Fibroblast of pulmonary artery (primary cell): ENCODE measurements around the gene CLDN5.

Experiments used
- DNase-seq: peaks from one replicate; pipeline ENCODE4 v3.0.0-alpha.2; 2010; ENCODE audit warnings: low read depth
- H3K4me3 ChIP-seq: replicated peaks from 2 replicates; pipeline ENCODE4 v1.5.1; 2011; ENCODE audit warnings: low read depth, mild to moderate bottlenecking, control low read depth, low read length, moderate library complexity
- TF ChIP-seq, protein P1 (sequence below): IDR thresholded peaks from 2 replicates; pipeline ENCODE4 v1.5.1; 2011; ENCODE audit warnings: mild to moderate bottlenecking, control low read depth, low read length, inconsistent platforms; ENCODE audit errors: missing control alignments

The CLDN5 gene

DNA sequence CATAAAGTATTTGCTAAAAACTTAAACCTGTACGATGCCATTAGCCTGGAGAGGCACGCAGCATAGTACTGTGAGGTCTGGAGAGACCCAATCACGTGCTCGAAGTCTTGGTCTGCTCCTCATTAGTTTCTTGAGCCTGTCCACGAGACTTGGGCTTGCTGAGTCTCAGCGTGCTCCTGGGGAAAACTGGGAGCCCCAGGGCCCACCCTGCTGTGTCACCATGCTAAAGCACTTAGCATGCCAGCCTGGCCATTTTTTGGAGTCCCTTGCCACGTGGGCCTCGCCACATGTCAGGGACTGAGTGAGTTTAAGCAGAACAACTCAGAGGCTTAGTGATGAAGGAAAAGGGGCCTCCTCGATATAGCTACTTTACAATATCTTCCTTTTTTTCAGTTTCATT lies 41.9 kb downstream of the CLDN5 start:
- no peak for DNase-seq

DNA sequence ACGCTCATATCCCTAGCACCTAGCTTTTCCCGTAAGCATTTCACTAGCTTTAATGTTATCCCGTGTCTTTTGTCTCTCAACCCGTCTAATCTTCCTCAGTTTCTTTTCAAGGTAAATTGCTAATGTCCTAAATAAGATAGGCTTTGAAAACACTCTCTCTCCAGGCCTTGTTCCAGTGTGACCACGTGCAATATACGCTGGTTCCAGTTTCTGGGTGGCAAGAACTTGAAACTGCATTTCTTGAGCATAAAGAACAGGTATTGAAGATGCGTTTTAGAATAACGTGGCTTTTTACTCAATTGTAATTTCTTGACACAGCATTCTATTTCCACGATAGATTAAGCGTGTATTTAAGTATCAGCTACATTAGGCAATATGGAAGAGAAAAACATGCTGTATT lies 43.4 kb downstream of the CLDN5 start:
- DNase-seq, result no peak
- TF ChIP-seq, protein P1, sequence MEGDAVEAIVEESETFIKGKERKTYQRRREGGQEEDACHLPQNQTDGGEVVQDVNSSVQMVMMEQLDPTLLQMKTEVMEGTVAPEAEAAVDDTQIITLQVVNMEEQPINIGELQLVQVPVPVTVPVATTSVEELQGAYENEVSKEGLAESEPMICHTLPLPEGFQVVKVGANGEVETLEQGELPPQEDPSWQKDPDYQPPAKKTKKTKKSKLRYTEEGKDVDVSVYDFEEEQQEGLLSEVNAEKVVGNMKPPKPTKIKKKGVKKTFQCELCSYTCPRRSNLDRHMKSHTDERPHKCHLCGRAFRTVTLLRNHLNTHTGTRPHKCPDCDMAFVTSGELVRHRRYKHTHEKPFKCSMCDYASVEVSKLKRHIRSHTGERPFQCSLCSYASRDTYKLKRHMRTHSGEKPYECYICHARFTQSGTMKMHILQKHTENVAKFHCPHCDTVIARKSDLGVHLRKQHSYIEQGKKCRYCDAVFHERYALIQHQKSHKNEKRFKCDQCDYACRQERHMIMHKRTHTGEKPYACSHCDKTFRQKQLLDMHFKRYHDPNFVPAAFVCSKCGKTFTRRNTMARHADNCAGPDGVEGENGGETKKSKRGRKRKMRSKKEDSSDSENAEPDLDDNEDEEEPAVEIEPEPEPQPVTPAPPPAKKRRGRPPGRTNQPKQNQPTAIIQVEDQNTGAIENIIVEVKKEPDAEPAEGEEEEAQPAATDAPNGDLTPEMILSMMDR, result no peak
- H3K4me3 ChIP-seq, result no peak overlapping the region

More for the DNA sequence above, 41.9 kb downstream of the CLDN5 start:
- TF ChIP-seq, protein P1, result no peak
- no peak overlapping the region for H3K4me3 ChIP-seq

DNA sequence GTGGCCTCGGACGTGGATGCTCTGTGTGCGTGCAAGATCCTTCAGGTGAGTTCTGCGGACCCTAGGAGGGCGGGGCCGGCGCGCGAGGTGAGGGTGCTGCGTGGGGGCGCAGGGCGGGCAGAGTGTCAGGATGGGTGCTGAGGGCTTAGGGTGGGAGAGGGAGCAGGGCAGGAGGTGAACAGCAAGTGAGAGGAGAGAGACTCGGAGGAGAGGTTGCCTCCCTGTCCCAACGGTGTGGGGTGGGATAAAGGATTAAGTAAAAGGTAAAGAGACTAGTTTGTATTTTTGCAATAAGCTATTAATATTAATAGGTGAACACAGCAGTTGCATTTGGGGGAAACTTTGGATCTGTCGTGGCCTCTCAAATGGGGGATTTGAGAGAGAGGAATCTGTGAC lies 44.0 kb downstream of the CLDN5 start:
- peak overlapping the region; percentile 93 for H3K4me3 ChIP-seq
- TF ChIP-seq, protein P1, result no peak
- no peak for DNase-seq

DNA sequence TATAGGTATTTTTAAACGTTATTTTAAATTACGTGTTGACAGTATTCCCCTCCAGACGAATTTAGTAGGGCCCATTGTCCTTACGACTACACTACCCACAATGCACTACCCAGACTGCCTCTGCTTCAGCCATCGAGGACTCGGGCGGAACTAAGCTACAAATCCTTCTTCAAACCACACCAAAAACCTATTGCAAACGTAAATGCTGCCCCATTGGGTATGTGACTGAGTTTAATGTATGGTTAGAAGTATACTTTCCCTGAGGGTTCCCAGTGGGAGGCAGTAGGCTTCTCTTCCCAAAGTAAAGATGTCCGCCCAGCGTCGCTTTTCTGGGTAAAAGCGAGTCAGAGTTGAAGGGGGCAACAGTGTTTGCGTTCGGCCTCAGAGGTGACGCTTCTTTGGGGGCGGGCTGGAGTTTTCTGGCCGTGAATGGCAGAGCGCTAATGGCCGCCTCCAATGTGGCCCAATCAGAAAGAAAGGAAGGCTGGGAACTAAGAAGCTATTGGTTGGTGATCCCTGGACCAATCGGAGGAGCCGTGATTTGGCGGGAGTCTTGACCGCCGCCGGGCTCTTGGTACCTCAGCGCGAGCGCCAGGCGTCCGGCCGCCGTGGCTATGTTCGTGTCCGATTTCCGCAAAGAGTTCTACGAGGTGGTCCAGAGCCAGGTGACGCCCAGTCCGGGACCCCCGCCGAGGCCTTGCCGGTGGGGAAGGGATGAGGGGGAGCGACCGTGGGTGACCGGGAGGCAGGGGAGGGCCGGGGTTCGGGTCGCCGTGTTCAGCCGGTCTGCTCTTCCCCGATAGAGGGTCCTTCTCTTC lies 44.6 kb downstream of the CLDN5 start, which contains the start of gene CDC45:
CDC45 (plus strand) TSS at position 566 of the 818 bp plus-strand sequence; CDS start at position 615, 49 bp downstream.
- TF ChIP-seq, protein P1, result no peak
- peak; percentile 99 for DNase-seq
- peak within 1 kb of the TSS; percentile 93 for H3K4me3 ChIP-seq

DNA sequence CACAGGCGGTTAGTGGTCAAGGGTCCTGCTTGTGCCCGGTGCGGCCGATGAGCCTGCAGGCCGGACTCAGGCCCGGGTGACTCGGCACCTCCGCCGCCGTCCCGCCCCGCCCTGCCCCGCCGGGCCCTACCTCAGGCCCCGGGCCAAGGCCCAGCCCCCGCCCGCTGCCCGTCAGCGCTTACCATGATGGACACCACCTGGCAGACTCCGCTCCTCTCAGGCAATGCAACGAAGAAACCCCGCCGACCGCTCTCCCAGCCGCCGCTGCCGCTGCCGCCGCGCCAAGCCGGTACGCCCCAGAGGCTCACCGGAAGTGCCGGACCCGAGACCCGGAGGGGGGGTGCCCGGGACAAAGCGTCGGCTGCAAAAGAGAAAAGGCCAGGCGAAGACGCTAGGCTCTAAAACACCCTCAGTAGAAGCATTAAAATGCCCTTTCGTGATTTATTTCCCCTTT lies 45.3 kb downstream of the CLDN5 start, which contains the start of gene UFD1:
UFD1 (minus strand) TSS at position 293 of the 454 bp plus-strand sequence; CDS start at position 185, 108 bp downstream.
- H3K4me3 ChIP-seq, result peak within 1 kb of the TSS; percentile 93
- TF ChIP-seq, protein P1, result no peak
- peak; percentile 87 for DNase-seq

DNA sequence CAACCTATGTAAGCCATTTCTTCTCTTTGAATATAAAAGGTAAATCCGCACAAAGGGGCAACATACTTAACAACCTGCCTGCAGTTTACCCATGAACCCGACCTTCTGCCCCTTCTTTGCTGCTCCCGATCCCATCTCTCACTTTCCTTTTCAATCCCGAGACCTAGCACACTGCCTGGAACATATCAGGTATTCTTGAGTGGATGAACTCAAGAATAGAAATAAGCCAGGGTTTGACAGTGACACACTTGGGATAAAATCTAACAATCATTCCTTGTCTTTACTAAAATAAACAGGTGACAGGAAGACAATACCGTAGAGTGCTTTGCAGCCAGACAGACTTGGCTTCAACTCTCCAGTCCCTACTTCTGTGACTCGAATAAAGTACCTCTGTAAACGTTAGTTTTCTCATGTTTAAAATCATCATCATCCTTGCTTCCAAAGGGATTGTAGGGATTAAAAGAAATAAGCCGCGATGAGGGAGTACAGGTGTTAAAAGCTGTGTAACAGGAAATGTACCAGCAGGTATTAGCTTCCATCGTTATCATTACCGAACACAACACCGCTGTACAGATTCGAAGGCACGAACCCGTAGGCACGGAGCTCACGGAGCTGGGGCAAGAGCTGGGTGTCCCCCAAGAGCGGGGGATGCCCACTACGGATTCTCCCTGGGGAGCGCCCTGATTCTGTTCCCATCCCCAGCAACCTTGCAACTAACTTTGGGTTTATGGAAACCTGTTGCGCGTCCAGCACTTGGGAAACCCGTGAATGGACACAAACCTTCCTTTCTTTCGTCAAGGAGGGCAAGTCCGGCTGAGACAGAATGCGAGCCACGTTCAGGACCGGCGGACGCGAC lies 45.9 kb downstream of the CLDN5 start:
- TF ChIP-seq, protein P1, result no peak
- peak overlapping the region; percentile 93 for H3K4me3 ChIP-seq
- no peak for DNase-seq
